Measurements from ENCODE around the gene VPS4A.

VPS4A gene

GRCh38 chr16:69338557-69339288 is 27.6 kb downstream of the VPS4A start:
- TF ChIP-seq FOXP2 (optimal IDR thresholded peaks at IDR 0.05; ENCODE audit: borderline replicate concordance, extremely low read depth, extremely low read length, insufficient read depth) = no peak
- TF ChIP-seq REST (IDR thresholded peaks at IDR 0.05; ENCODE audit: insufficient read depth in 1 of 2, low read depth in 2 of 2, low read length in 2 of 2) = no peak
- TF ChIP-seq SIN3A (IDR thresholded peaks at IDR 0.05; ENCODE audit: borderline replicate concordance, insufficient read depth, low read length) = no peak
- no peak for TF ChIP-seq TAF1 (IDR thresholded peaks at IDR 0.05; ENCODE audit: borderline replicate concordance, insufficient read depth, low read length)
- TF ChIP-seq POLR2AphosphoS5 (IDR thresholded peaks at IDR 0.05; ENCODE audit: low read depth, low read length) = no peak

- TF ChIP-seq FOXP2 (optimal IDR thresholded peaks at IDR 0.05; ENCODE audit: borderline replicate concordance, extremely low read depth, extremely low read length, insufficient read depth) = peak; percentile 50
- peak; percentile 98 for TF ChIP-seq TAF1 (IDR thresholded peaks at IDR 0.05; ENCODE audit: borderline replicate concordance, insufficient read depth, low read length)
- TF ChIP-seq POLR2AphosphoS5 (IDR thresholded peaks at IDR 0.05; ENCODE audit: low read depth, low read length) = peak; percentile 79
- TF ChIP-seq SIN3A (IDR thresholded peaks at IDR 0.05; ENCODE audit: borderline replicate concordance, insufficient read depth, low read length) = no peak; the same call in 1 of the 2 replicates
Measured at GRCh38 chr16:69339289-69340094, 28.3 kb downstream of the VPS4A start, which contains the start of the genes COG8 and NIP7. Gene COG8, minus strand, starts transcription at chr16:69339564. Its CDS starts 12 bp downstream, at chr16:69339552. Gene NIP7, plus strand, starts transcription at chr16:69339772. Its CDS starts 58 bp downstream, at chr16:69339830.

GRCh38 chr16:69340095-69340644 is 29.0 kb downstream of the VPS4A start:
- TF ChIP-seq SIN3A (IDR thresholded peaks at IDR 0.05; ENCODE audit: borderline replicate concordance, insufficient read depth, low read length) = no peak
- no peak for TF ChIP-seq REST (IDR thresholded peaks at IDR 0.05; ENCODE audit: insufficient read depth in 1 of 2, low read depth in 2 of 2, low read length in 2 of 2)
- no peak for TF ChIP-seq TAF1 (IDR thresholded peaks at IDR 0.05; ENCODE audit: borderline replicate concordance, insufficient read depth, low read length)

GRCh38 chr16:69344171-69344570 is 33.0 kb downstream of the VPS4A start:
- TF ChIP-seq TAF1 (IDR thresholded peaks at IDR 0.05; ENCODE audit: borderline replicate concordance, insufficient read depth, low read length) = no peak
- TF ChIP-seq SIN3A (IDR thresholded peaks at IDR 0.05; ENCODE audit: borderline replicate concordance, insufficient read depth, low read length) = no peak
- no peak for TF ChIP-seq POLR2AphosphoS5 (IDR thresholded peaks at IDR 0.05; ENCODE audit: low read depth, low read length)
- no peak for TF ChIP-seq FOXP2 (optimal IDR thresholded peaks at IDR 0.05; ENCODE audit: borderline replicate concordance, extremely low read depth, extremely low read length, insufficient read depth)
- no peak for TF ChIP-seq REST (IDR thresholded peaks at IDR 0.05; ENCODE audit: insufficient read depth in 1 of 2, low read depth in 2 of 2, low read length in 2 of 2)

- TF ChIP-seq SIN3A (IDR thresholded peaks at IDR 0.05; ENCODE audit: borderline replicate concordance, insufficient read depth, low read length) (no peak), FOXP2 (optimal IDR thresholded peaks at IDR 0.05; ENCODE audit: borderline replicate concordance, extremely low read depth, extremely low read length, insufficient read depth) (no peak), POLR2AphosphoS5 (IDR thresholded peaks at IDR 0.05; ENCODE audit: low read depth, low read length) (no peak), TAF1 (IDR thresholded peaks at IDR 0.05; ENCODE audit: borderline replicate concordance, insufficient read depth, low read length) (no peak), REST (IDR thresholded peaks at IDR 0.05; ENCODE audit: insufficient read depth in 1 of 2, low read depth in 2 of 2, low read length in 2 of 2) (no peak)
Measured at GRCh38 chr16:69345923-69346322, 34.8 kb downstream of the VPS4A start.
